Left lung (tissue), 10 donors: ENCODE measurements around the gene PRRT3. TPM values are rescaled to one million over a fixed set of nuclear protein-coding genes. Genes with fewer than 3 reads are reported as not detected.
A peak's percentile ranks its signal among the peaks of the same experiment; 100 is the strongest.

Source experiments
- ATAC-seq: fragments of 200-7000 bp; cut with Tn5 transposase; one replicate; pipeline ENCODE4 v1.9.1; 2020; ENCODE audit warnings: moderate library complexity
- DNase-seq, 4 donors: peaks; one replicate each; pipeline ENCODE4 v3.0.0-alpha.2; 2013 to 2020
- H3K27ac ChIP-seq, 2 donors: fragments of 200-600 bp; sonication (generic) in 1 of 2; one replicate each; pipeline versions ENCODE4 v1.5.0 to v1.8.0; 2020 to 2021
- H3K27me3 ChIP-seq, 2 donors: fragments of 200-600 bp; sonication (generic) in 1 of 2; one replicate each; pipeline versions ENCODE4 v1.5.0 to v1.8.0; 2020 to 2021
- H3K36me3 ChIP-seq, 2 donors: fragments of 200-600 bp; sonication (generic) in 1 of 2; one replicate each; pipeline versions ENCODE4 v1.5.0 to v1.8.0; 2020 to 2021
- H3K4me1 ChIP-seq, 2 donors: fragments of 200-600 bp; one replicate each; pipeline ENCODE4 v1.8.0; 2021
- H3K4me3 ChIP-seq, 2 donors: fragments of 200-600 bp; sonication (generic) in 1 of 2; one replicate each; pipeline versions ENCODE4 v1.5.0 to v1.8.0; 2020 to 2021; ENCODE audit warnings: mild to moderate bottlenecking in 1 of 2
- H3K9me3 ChIP-seq, 2 donors: fragments of 200-600 bp; sonication (generic) in 1 of 2; one replicate each; pipeline versions ENCODE4 v1.5.0 to v1.8.0; 2020 to 2021
- intact Hi-C, 2 donors: fragments of 100-400 bp; cut with DNase I; formaldehyde crosslinking; loops; one replicate each; pipeline versions ENCODE4 v1.11.2 to v1.14.2; 2022
- polyA plus RNA-seq, 6 donors: library from polyadenylated mRNA; unstranded; fragments of 120-200 nt; gene quantifications; one replicate each; pipeline ENCODE4 v1.2.1, GENCODE V29; 2013; ENCODE audit not compliant: insufficient read length in 6 of 6
- total RNA-seq, 2 donors: library from RNA; stranded (reverse); fragmentation: NEBNext Ultra II Directional; extraction: Animal tissue kit (Norgen Biotek cat#: 25700); gene quantifications; one replicate each; pipeline ENCODE4 v1.2.1, GENCODE V29; 2021
- TF ChIP-seq, protein P1 (sequence below), 2 donors: fragments of 200-600 bp; sonication (generic) in 1 of 2; IDR thresholded peaks; one replicate each; pipeline versions ENCODE4 v1.5.0 to v1.8.0; 2021; ENCODE audit warnings: antibody characterized with exemption in 2 of 2
- donor health status: DM: no; HTN: yes; CAD: no.
- donor health status: DM: no; HTN: no; CAD: no.

PRRT3 gene
- total and polyA plus RNA-seq, 8 donors: 1.8 to 4.6 (median 4.2) TPM

- Histone ChIP-seq H3K9me3 (no peaks in the 10 kb centered on the region), H3K4me3 (peak overlapping the region; percentile 55 to 57), H3K4me1 (peaks cover 18 to 56% of the 10 kb centered on the region in 2 donors), H3K27ac (peak overlapping the region; percentile 87 to 88), H3K27me3 (no peaks in the 10 kb centered on the region), H3K36me3 (no peaks in the 10 kb centered on the region)
- DNase-seq: peak; percentile 66 to 93 (median 76)
- peak; percentile 64 for ATAC-seq
- TF ChIP-seq, protein P1, sequence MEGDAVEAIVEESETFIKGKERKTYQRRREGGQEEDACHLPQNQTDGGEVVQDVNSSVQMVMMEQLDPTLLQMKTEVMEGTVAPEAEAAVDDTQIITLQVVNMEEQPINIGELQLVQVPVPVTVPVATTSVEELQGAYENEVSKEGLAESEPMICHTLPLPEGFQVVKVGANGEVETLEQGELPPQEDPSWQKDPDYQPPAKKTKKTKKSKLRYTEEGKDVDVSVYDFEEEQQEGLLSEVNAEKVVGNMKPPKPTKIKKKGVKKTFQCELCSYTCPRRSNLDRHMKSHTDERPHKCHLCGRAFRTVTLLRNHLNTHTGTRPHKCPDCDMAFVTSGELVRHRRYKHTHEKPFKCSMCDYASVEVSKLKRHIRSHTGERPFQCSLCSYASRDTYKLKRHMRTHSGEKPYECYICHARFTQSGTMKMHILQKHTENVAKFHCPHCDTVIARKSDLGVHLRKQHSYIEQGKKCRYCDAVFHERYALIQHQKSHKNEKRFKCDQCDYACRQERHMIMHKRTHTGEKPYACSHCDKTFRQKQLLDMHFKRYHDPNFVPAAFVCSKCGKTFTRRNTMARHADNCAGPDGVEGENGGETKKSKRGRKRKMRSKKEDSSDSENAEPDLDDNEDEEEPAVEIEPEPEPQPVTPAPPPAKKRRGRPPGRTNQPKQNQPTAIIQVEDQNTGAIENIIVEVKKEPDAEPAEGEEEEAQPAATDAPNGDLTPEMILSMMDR (IDR thresholded peaks at IDR 0.05): peak in 1 of 2 donors; percentile 42
- intact Hi-C loops: no loop called here
Measured at GRCh38 chr3:9915254-9916141, 36.7 kb downstream of the PRRT3 start.

- peak overlapping the region; percentile 87 to 88 for H3K27ac ChIP-seq
Measured at GRCh38 chr3:9914559-9915253, 37.5 kb downstream of the PRRT3 start.

GRCh38 chr3:9914011-9914410, 38.2 kb downstream of the PRRT3 start:
- Histone ChIP-seq H3K9me3 (no peaks in the 10 kb centered on the region), H3K36me3 (no peaks in the 10 kb centered on the region), H3K27ac (no peak overlapping the region), H3K27me3 (no peaks in the 10 kb centered on the region), H3K4me3 (no peak overlapping the region), H3K4me1 (peaks cover 18 to 59% of the 10 kb centered on the region in 2 donors)
- TF ChIP-seq, protein P1 (IDR thresholded peaks at IDR 0.05): no peak
- no peak for ATAC-seq
- DNase-seq: no peak
- intact Hi-C loops: no loop called here

More at GRCh38 chr3:9914559-9915253, 37.5 kb downstream of the PRRT3 start:
- ATAC-seq (no peak), DNase-seq (no peak)
- no peaks in the 10 kb centered on the region for H3K9me3 ChIP-seq
- intact Hi-C loops: no loop called here
- no peaks in the 10 kb centered on the region for H3K36me3 ChIP-seq
- H3K4me3 ChIP-seq: peak overlapping the region; percentile 55 to 57
- no peaks in the 10 kb centered on the region for H3K27me3 ChIP-seq
- peaks cover 18 to 56% of the 10 kb centered on the region in 2 donors for H3K4me1 ChIP-seq
- TF ChIP-seq, protein P1 (IDR thresholded peaks at IDR 0.05): no peak

DNA sequence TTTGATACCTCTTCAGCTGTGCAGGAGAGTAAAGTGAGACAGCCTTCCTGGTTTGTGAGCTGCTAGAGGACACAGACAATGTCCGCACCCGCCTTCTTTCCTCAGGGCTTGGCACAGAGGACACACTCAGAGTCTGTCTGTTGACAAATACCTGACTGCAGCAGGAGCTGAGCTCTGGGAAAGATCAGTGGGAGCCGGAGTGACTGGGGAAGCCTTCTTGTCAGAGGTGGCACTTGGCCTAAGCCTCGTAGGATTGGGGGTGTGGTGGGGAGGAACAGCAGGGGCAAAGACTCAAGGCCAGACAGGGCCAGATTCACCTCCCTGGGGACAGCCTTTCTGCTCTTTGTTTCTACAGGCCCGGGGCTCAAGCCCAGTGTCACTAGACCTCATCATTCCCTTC, 38.6 kb downstream of the PRRT3 start:
- Histone ChIP-seq H3K9me3 (no peaks in the 10 kb centered on the region), H3K27ac (no peak overlapping the region), H3K27me3 (no peaks in the 10 kb centered on the region), H3K4me1 (peaks cover 18 to 63% of the 10 kb centered on the region in 2 donors), H3K4me3 (no peak overlapping the region), H3K36me3 (no peaks in the 10 kb centered on the region)
- TF ChIP-seq, protein P1 (IDR thresholded peaks at IDR 0.05): no peak
- intact Hi-C loops: no loop called here
- ATAC-seq (no peak), DNase-seq (no peak)
